ENCODE measurements around the gene EPHB1.

EPHB1 gene

GRCh38 chr3:134790065-134790464, 5.0 kb upstream of the EPHB1 start:
- peaks cover 4% of the 10 kb centered on the region for H3K27me3 ChIP-seq (ENCODE audit: insufficient read depth, poor library complexity, severe bottlenecking)
- no peak overlapping the region for H3K27ac ChIP-seq (replicated peaks)
- TF ChIP-seq REST (IDR thresholded peaks at IDR 0.05; ENCODE audit: insufficient replicate concordance, low read depth) (no peak), POLR2AphosphoS5 (IDR thresholded peaks at IDR 0.05; ENCODE audit: low read depth) (no peak)
- no peak for DNase-seq (ENCODE audit: low read depth in 1 of 2, low spot score in 1 of 2)
- H3K4me3 ChIP-seq (replicated peaks; ENCODE audit: insufficient read depth, low read length): no peak overlapping the region

GRCh38 chr3:134791992-134792391, 3.1 kb upstream of the EPHB1 start:
- H3K4me3 ChIP-seq (replicated peaks; ENCODE audit: insufficient read depth, low read length): no peak overlapping the region
- no peak overlapping the region for H3K27ac ChIP-seq (replicated peaks)
- no peak for DNase-seq (ENCODE audit: low read depth in 1 of 2, low spot score in 1 of 2)
- no peak for TF ChIP-seq REST (IDR thresholded peaks at IDR 0.05; ENCODE audit: insufficient replicate concordance, low read depth)
- H3K27me3 ChIP-seq (ENCODE audit: insufficient read depth, poor library complexity, severe bottlenecking): peaks cover 22% of the 10 kb centered on the region

- DNase-seq (ENCODE audit: low read depth in 1 of 2, low spot score in 1 of 2): no peak
- H3K27me3 ChIP-seq (ENCODE audit: insufficient read depth, poor library complexity, severe bottlenecking): peaks cover 28% of the 10 kb centered on the region
- H3K4me3 ChIP-seq (replicated peaks; ENCODE audit: insufficient read depth, low read length): no peak overlapping the region
- TF ChIP-seq CTCF (IDR thresholded peaks at IDR 0.05; ENCODE audit: insufficient read depth, low read length) (no peak), SPI1 (IDR thresholded peaks at IDR 0.05; ENCODE audit: borderline replicate concordance, low read depth) (no peak), POLR2AphosphoS5 (IDR thresholded peaks at IDR 0.05; ENCODE audit: low read depth) (no peak), REST (IDR thresholded peaks at IDR 0.05; ENCODE audit: insufficient replicate concordance, low read depth) (no peak), GABPA (IDR thresholded peaks at IDR 0.05; ENCODE audit: low read depth) (no peak)
- no peak overlapping the region for H3K27ac ChIP-seq (replicated peaks)
These were observed 2.4 kb upstream of the EPHB1 start for GRCh38 chr3:134792700-134793099.

- DNase-seq (ENCODE audit: low read depth in 1 of 2, low spot score in 1 of 2): no peak
- no peak for TF ChIP-seq CTCF (IDR thresholded peaks at IDR 0.05; ENCODE audit: insufficient read depth, low read length)
- no peak for TF ChIP-seq SPI1 (IDR thresholded peaks at IDR 0.05; ENCODE audit: borderline replicate concordance, low read depth)
- no peak for TF ChIP-seq GABPA (IDR thresholded peaks at IDR 0.05; ENCODE audit: low read depth)
- TF ChIP-seq REST (IDR thresholded peaks at IDR 0.05; ENCODE audit: insufficient replicate concordance, low read depth): no peak
- TF ChIP-seq POLR2AphosphoS5 (IDR thresholded peaks at IDR 0.05; ENCODE audit: low read depth): no peak
- no peak overlapping the region for H3K27ac ChIP-seq (replicated peaks)
- peaks cover 36% of the 10 kb centered on the region for H3K27me3 ChIP-seq (ENCODE audit: insufficient read depth, poor library complexity, severe bottlenecking)
- no peak overlapping the region for H3K4me3 ChIP-seq (replicated peaks; ENCODE audit: insufficient read depth, low read length)
These were observed 1.5 kb upstream of the EPHB1 start for GRCh38 chr3:134793562-134793961.
